ENCODE data around the gene KPNA5.

KPNA5 gene

GRCh38 chr6:116667623-116668022 lies 13.4 kb upstream of the KPNA5 start:
- Histone ChIP-seq H3K9ac (ENCODE audit: low read length) (no peak overlapping the region), H3K79me2 (ENCODE audit: control insufficient read depth, insufficient read depth, low read length, poor library complexity) (peaks cover 8% of the 10 kb centered on the region), H3K4ac (ENCODE audit: low read depth, low read length) (peak overlapping the region; percentile 95), H3K23ac (ENCODE audit: low read length) (no peak overlapping the region), H2AK5ac (ENCODE audit: low read length) (no peak overlapping the region), H3K4me3 (ENCODE audit: low read depth, low read length) (no peak overlapping the region), H3K4me1 (ENCODE audit: control insufficient read depth in 1 of 2, insufficient read depth in 2 of 2, low read length in 2 of 2) (peaks cover 0 to 2% of the 10 kb centered on the region in 2 experiments), H2AFZ (ENCODE audit: insufficient read depth, low read length, poor library complexity) (no peak overlapping the region), H3K36me3 (ENCODE audit: control insufficient read depth in 1 of 2, insufficient read depth in 2 of 2, low read length in 2 of 2) (no peaks in the 10 kb centered on the region), H3K18ac (ENCODE audit: low read length) (no peak overlapping the region), H2BK5ac (ENCODE audit: low read depth, low read length, poor library complexity) (no peak overlapping the region), H4K12ac (ENCODE audit: low read depth, low read length) (no peak overlapping the region), H3K9me3 (ENCODE audit: insufficient read depth, low read depth, low read length) (no peaks in the 10 kb centered on the region), H3K14ac (ENCODE audit: low read length) (no peak overlapping the region), H3K79me1 (ENCODE audit: low read length) (peaks cover 5% of the 10 kb centered on the region), H2BK120ac (ENCODE audit: insufficient read depth, low read length, poor library complexity) (no peak overlapping the region), H4K8ac (ENCODE audit: low read depth, low read length) (no peak overlapping the region), H2BK12ac (ENCODE audit: low read length) (no peak overlapping the region), H3K4me2 (ENCODE audit: low read length) (peak overlapping the region; percentile 48), H4K91ac (ENCODE audit: low read depth, low read length) (no peak overlapping the region), H3K27ac (ENCODE audit: low read depth, low read length) (no peak overlapping the region), H3K27me3 (ENCODE audit: insufficient read depth, low read length) (no peaks in the 10 kb centered on the region)
- WGBS (ENCODE audit: extremely low coverage, insufficient coverage, insufficient read length), result no CpG with 5 or more reads among the region's 3 CpGs
- no peak for DNase-seq

DNA sequence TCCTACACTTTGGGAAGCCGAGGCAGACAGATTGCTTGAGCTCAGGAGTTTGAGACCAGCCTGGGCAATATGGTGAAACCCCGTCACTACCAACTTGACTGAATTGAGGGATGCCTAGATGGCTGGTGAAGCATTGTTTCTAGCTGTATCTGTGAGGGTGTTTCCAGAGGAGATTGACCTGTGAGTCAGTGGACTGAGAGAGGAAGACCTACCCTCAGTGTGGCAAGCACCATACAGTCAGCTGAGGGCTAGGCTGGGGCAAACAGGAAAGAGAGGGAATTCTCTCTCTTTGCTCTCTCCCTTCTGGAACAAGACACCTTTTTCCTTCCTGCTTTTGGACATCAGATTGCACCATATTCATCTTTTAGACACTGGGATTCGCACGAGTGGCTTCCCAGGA lies 8.7 kb upstream of the KPNA5 start:
- no peak overlapping the region for H2AK5ac ChIP-seq (ENCODE audit: low read length)
- H3K4me1 ChIP-seq (ENCODE audit: control insufficient read depth in 1 of 2, insufficient read depth in 2 of 2, low read length in 2 of 2), result peaks cover 0 to 2% of the 10 kb centered on the region in 2 experiments
- H2BK120ac ChIP-seq (ENCODE audit: insufficient read depth, low read length, poor library complexity), result no peak overlapping the region
- H2BK12ac ChIP-seq (ENCODE audit: low read length), result no peak overlapping the region
- no peaks in the 10 kb centered on the region for H3K36me3 ChIP-seq (ENCODE audit: control insufficient read depth in 1 of 2, insufficient read depth in 2 of 2, low read length in 2 of 2)
- H3K14ac ChIP-seq (ENCODE audit: low read length), result no peak overlapping the region
- no peak overlapping the region for H3K4me3 ChIP-seq (ENCODE audit: low read depth, low read length)
- no peak overlapping the region for H2BK5ac ChIP-seq (ENCODE audit: low read depth, low read length, poor library complexity)
- H3K23ac ChIP-seq (ENCODE audit: low read length), result no peak overlapping the region
- no peak overlapping the region for H3K4me2 ChIP-seq (ENCODE audit: low read length)
- no peaks in the 10 kb centered on the region for H3K9me3 ChIP-seq (ENCODE audit: insufficient read depth, low read depth, low read length)
- H3K27me3 ChIP-seq (ENCODE audit: insufficient read depth, low read length), result no peaks in the 10 kb centered on the region
- H3K4ac ChIP-seq (ENCODE audit: low read depth, low read length), result no peak overlapping the region
- H4K91ac ChIP-seq (ENCODE audit: low read depth, low read length), result no peak overlapping the region
- H3K27ac ChIP-seq (ENCODE audit: low read depth, low read length), result no peak overlapping the region
- H3K79me2 ChIP-seq (ENCODE audit: control insufficient read depth, insufficient read depth, low read length, poor library complexity), result peaks cover 5% of the 10 kb centered on the region
- no peak overlapping the region for H2AFZ ChIP-seq (ENCODE audit: insufficient read depth, low read length, poor library complexity)
- no peak for DNase-seq
- no peak overlapping the region for H3K18ac ChIP-seq (ENCODE audit: low read length)
- no peak overlapping the region for H4K8ac ChIP-seq (ENCODE audit: low read depth, low read length)
- H3K9ac ChIP-seq (ENCODE audit: low read length), result no peak overlapping the region
- H3K79me1 ChIP-seq (ENCODE audit: low read length), result peaks cover 5% of the 10 kb centered on the region
- WGBS (ENCODE audit: extremely low coverage, insufficient coverage, insufficient read length), result no CpG with 5 or more reads among the region's 4 CpGs
- no peak overlapping the region for H4K12ac ChIP-seq (ENCODE audit: low read depth, low read length)

DNA sequence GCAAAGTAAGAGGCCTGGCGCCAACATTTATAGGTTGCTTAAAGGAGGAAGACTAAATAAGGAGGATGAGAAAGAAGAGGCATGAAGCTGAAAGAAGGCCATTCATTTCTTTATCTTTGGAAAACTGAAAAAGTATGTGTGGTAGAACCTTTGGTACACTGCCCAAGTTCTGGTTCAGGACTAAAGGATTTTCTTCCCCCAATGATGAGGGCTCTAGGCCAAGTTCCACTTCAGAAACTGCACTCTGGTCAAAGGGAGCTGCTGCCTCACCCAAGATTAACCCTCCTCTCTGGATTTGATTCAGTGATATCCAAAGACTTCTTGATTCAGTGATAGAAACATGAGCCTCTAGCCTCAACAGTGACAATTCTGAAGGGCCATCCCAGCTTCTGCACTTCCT lies 5.0 kb upstream of the KPNA5 start:
- Histone ChIP-seq H2AK5ac (ENCODE audit: low read length) (no peak overlapping the region), H3K14ac (ENCODE audit: low read length) (no peak overlapping the region), H2BK12ac (ENCODE audit: low read length) (no peak overlapping the region), H4K8ac (ENCODE audit: low read depth, low read length) (no peak overlapping the region), H2BK120ac (ENCODE audit: insufficient read depth, low read length, poor library complexity) (no peak overlapping the region), H3K4me2 (ENCODE audit: low read length) (no peak overlapping the region), H3K4me3 (ENCODE audit: low read depth, low read length) (no peak overlapping the region), H3K9ac (ENCODE audit: low read length) (no peak overlapping the region), H3K27me3 (ENCODE audit: insufficient read depth, low read length) (no peaks in the 10 kb centered on the region), H4K91ac (ENCODE audit: low read depth, low read length) (no peak overlapping the region), H3K18ac (ENCODE audit: low read length) (no peak overlapping the region), H3K4ac (ENCODE audit: low read depth, low read length) (no peak overlapping the region), H3K36me3 (ENCODE audit: control insufficient read depth in 1 of 2, insufficient read depth in 2 of 2, low read length in 2 of 2) (no peaks in the 10 kb centered on the region), H3K4me1 (ENCODE audit: control insufficient read depth in 1 of 2, insufficient read depth in 2 of 2, low read length in 2 of 2) (no peaks in the 10 kb centered on the region), H3K27ac (ENCODE audit: low read depth, low read length) (no peak overlapping the region), H3K9me3 (ENCODE audit: insufficient read depth, low read depth, low read length) (no peaks in the 10 kb centered on the region), H3K79me1 (ENCODE audit: low read length) (no peaks in the 10 kb centered on the region), H4K12ac (ENCODE audit: low read depth, low read length) (no peak overlapping the region), H3K79me2 (ENCODE audit: control insufficient read depth, insufficient read depth, low read length, poor library complexity) (no peaks in the 10 kb centered on the region), H2BK5ac (ENCODE audit: low read depth, low read length, poor library complexity) (no peak overlapping the region), H3K23ac (ENCODE audit: low read length) (no peak overlapping the region), H2AFZ (ENCODE audit: insufficient read depth, low read length, poor library complexity) (no peak overlapping the region)
- no peak for DNase-seq
- WGBS (ENCODE audit: extremely low coverage, insufficient coverage, insufficient read length), result no CpG with 5 or more reads among the region's 1 CpG

- Histone ChIP-seq H3K18ac (ENCODE audit: low read length) (no peak overlapping the region), H3K9me3 (ENCODE audit: insufficient read depth, low read depth, low read length) (no peaks in the 10 kb centered on the region), H3K14ac (ENCODE audit: low read length) (no peak overlapping the region), H4K91ac (ENCODE audit: low read depth, low read length) (no peak overlapping the region), H3K4me3 (ENCODE audit: low read depth, low read length) (no peak overlapping the region), H3K4me1 (ENCODE audit: control insufficient read depth in 1 of 2, insufficient read depth in 2 of 2, low read length in 2 of 2) (no peaks in the 10 kb centered on the region), H2AK5ac (ENCODE audit: low read length) (no peak overlapping the region), H2AFZ (ENCODE audit: insufficient read depth, low read length, poor library complexity) (no peak overlapping the region), H2BK5ac (ENCODE audit: low read depth, low read length, poor library complexity) (no peak overlapping the region), H4K8ac (ENCODE audit: low read depth, low read length) (no peak overlapping the region), H2BK12ac (ENCODE audit: low read length) (no peak overlapping the region), H3K4ac (ENCODE audit: low read depth, low read length) (no peak overlapping the region), H3K79me1 (ENCODE audit: low read length) (peaks cover 3% of the 10 kb centered on the region), H3K27ac (ENCODE audit: low read depth, low read length) (no peak overlapping the region), H2BK120ac (ENCODE audit: insufficient read depth, low read length, poor library complexity) (no peak overlapping the region), H3K9ac (ENCODE audit: low read length) (no peak overlapping the region), H3K23ac (ENCODE audit: low read length) (no peak overlapping the region), H3K27me3 (ENCODE audit: insufficient read depth, low read length) (no peaks in the 10 kb centered on the region), H4K12ac (ENCODE audit: low read depth, low read length) (no peak overlapping the region), H3K79me2 (ENCODE audit: control insufficient read depth, insufficient read depth, low read length, poor library complexity) (peaks cover 3% of the 10 kb centered on the region), H3K36me3 (ENCODE audit: control insufficient read depth in 1 of 2, insufficient read depth in 2 of 2, low read length in 2 of 2) (no peaks in the 10 kb centered on the region), H3K4me2 (ENCODE audit: low read length) (peak overlapping the region; percentile 30)
- peak in 1 of 2 donors; percentile 7 for DNase-seq
- WGBS (ENCODE audit: extremely low coverage, insufficient coverage, insufficient read length), result no CpG with 5 or more reads among the region's 5 CpGs
These were observed 1.3 kb downstream of the KPNA5 start for GRCh38 chr6:116682334-116682712.
